OCI-LY7 (cell line): ENCODE results near the gene TCEANC2. TPM values are rescaled to one million over a fixed set of nuclear protein-coding genes. Genes with fewer than 3 reads are reported as not detected.
A peak's percentile ranks its signal among the peaks of the same experiment; 100 is the strongest.
"Not testable (repeated sequence)": the region's sequence is repeated elsewhere in the genome, so short reads cannot be mapped to it uniquely, and the experiment has no call there.

ENCODE experiments used
- Bru-seq: library from RNA; stranded (reverse); fragments of 400-500 nt; gene quantifications from one replicate; lab custom pipeline; 2021; lab: Mats Ljungman, UMichigan
- BruChase-seq, 2 experiments: library from RNA; stranded (reverse); fragments of 400-500 nt; gene quantifications; one replicate each; lab custom pipeline; 2021; lab: Mats Ljungman, UMichigan
- BruUV-seq: library from RNA; stranded (reverse); fragments of 400-500 nt; replicated peaks from 2 replicates; lab custom pipeline; 2021; lab: Mats Ljungman, UMichigan
- CTCF ChIA-PET: fragments of 300-600 bp; sonication (Branson Sonifier 250); formaldehyde crosslinking; loops from one replicate; lab custom pipeline; 2022; ENCODE audit warnings: antibody characterized with exemption; ENCODE audit not compliant: unreplicated experiment; lab: Charles Lee
- POLR2A ChIA-PET: fragments of 300-600 bp; sonication (Branson Sonifier 250); formaldehyde crosslinking; loops from one replicate; lab custom pipeline; 2022; ENCODE audit warnings: antibody characterized with exemption; lab: Charles Lee
- DNase-seq: peaks from one replicate; pipeline ENCODE4 v3.0.0-alpha.2; 2015; ENCODE audit warnings: low spot score
- H2AFZ ChIP-seq: fragments of 200-600 bp; sonication (generic), shearing (Covaris generic); 2 replicates; pipeline ENCODE4 v1.6.1; 2014; ENCODE audit warnings: mild to moderate bottlenecking, antibody characterized with exemption, low read length, moderate library complexity
- H3K27ac ChIP-seq: fragments of 200-600 bp; sonication (generic); 2 replicates; pipeline ENCODE4 v1.5.1; 2014; ENCODE audit warnings: mixed run types, low read depth, mild to moderate bottlenecking, moderate library complexity, low read length, inconsistent platforms; ENCODE audit not compliant: poor library complexity, severe bottlenecking
- H3K36me3 ChIP-seq: fragments of 200-600 bp; sonication (generic); 2 replicates; pipeline ENCODE4 v1.6.1; 2014; ENCODE audit warnings: mild to moderate bottlenecking, antibody characterized with exemption, low read length, moderate library complexity, mixed read lengths; ENCODE audit not compliant: insufficient read depth
- H3K4me1 ChIP-seq: fragments of 200-600 bp; sonication (generic); 2 replicates; pipeline ENCODE4 v1.5.1; 2014; ENCODE audit warnings: mild to moderate bottlenecking, low read length; ENCODE audit not compliant: insufficient read depth, poor library complexity, severe bottlenecking
- H3K4me2 ChIP-seq: fragments of 200-600 bp; sonication (generic); 2 replicates; pipeline ENCODE4 v1.6.1; 2014; ENCODE audit warnings: mild to moderate bottlenecking, low read length
- H3K4me3 ChIP-seq: fragments of 200-600 bp; sonication (generic); 2 replicates; pipeline ENCODE4 v1.5.1; 2014; ENCODE audit warnings: mild to moderate bottlenecking, low read depth, low read length; ENCODE audit not compliant: poor library complexity, severe bottlenecking
- H3K79me2 ChIP-seq: fragments of 200-600 bp; sonication (generic); 2 replicates; pipeline ENCODE4 v1.6.1; 2016; ENCODE audit warnings: low read depth, mild to moderate bottlenecking, low read length, moderate library complexity, mixed read lengths; ENCODE audit not compliant: insufficient read depth
- H3K9me2 ChIP-seq: fragments of 200-600 bp; sonication (generic); 2 replicates; pipeline ENCODE4 v1.6.1; 2016; ENCODE audit warnings: mild to moderate bottlenecking, low read length, mixed read lengths; ENCODE audit not compliant: insufficient read depth
- H3K9me3 ChIP-seq: fragments of 200-600 bp; sonication (generic); 2 replicates; pipeline ENCODE4 v1.6.1; 2014; ENCODE audit warnings: mild to moderate bottlenecking, mixed run types, low read length, mixed read lengths
- H4K20me1 ChIP-seq: fragments of 200-600 bp; sonication (generic); 2 replicates; pipeline ENCODE4 v1.6.1; 2014; ENCODE audit warnings: mild to moderate bottlenecking, antibody characterized with exemption, low read length, moderate library complexity, mixed read lengths; ENCODE audit not compliant: insufficient read depth
- CTCF ChIP-seq: fragments of 200-600 bp; sonication (generic); conservative IDR thresholded peaks from 2 replicates; pipeline ENCODE4 v1.5.1; 2014; ENCODE audit warnings: mild to moderate bottlenecking, antibody characterized with exemption, low read length, moderate library complexity, mixed read lengths
- EZH2phosphoT487 ChIP-seq: fragments of 200-600 bp; sonication (generic); IDR thresholded peaks from 2 replicates; pipeline ENCODE4 v1.6.1; 2018; ENCODE audit warnings: low read depth, borderline replicate concordance, mild to moderate bottlenecking, mixed run types, antibody characterized with exemption, low read length, moderate library complexity, mixed read lengths
- intact Hi-C: fragments of 100-400 bp; cut with micrococcal nuclease; formaldehyde crosslinking; loops from one replicate; pipeline ENCODE4 v1.10.0; 2022; ENCODE audit not compliant: unreplicated experiment
- long read RNA-seq: library from polyadenylated mRNA; stranded (forward); transcript quantifications from one replicate; pipeline ENCODE4 v2.0.0, GENCODE V29; 2022
- total RNA-seq, 2 experiments: library from RNA; depleted of rRNA in 1 of 2; stranded (reverse); fragments of >200 nt in 1 of 2; shearing (Covaris generic) in 1 of 2; gene quantifications; 2 replicates each; pipeline ENCODE4 v1.2.3, GENCODE V29; 2014 to 2022

The TCEANC2 gene
- total RNA-seq (2014; rRNA removed; shearing (Covaris generic)) (4.9 and 5.1 TPM in 2 replicates), total RNA-seq (2022) (9.5 and 10.4 TPM in 2 replicates), Bru-seq, nascent RNA (percentile 58 among the genes with signal in this experiment), BruChase-seq, experiment 1, labeled RNA remaining after a 6-hour chase (percentile 53 among the genes with signal in this experiment), BruChase-seq, experiment 2, labeled RNA remaining after a 2-hour chase (percentile 56 among the genes with signal in this experiment)
- long read RNA-seq, full-length matches to known transcripts: 11 of 17 reads
- long read RNA-seq, partial matches to known transcripts: 1 of 17 reads
- long read RNA-seq, other reads (novel, unspliced or antisense): 5 of 17 reads

GRCh38 chr1:54052934-54053744, at the start of gene TCEANC2, which contains the start of gene TMEM59:
Gene TCEANC2 (plus strand): TSS chr1:54053608. CDS start chr1:54054423, 815 bp downstream.
Gene TMEM59 (minus strand): TSS chr1:54053204. CDS start chr1:54053188, 16 bp downstream.
- H3K4me3 ChIP-seq: peak within 1 kb of the TSS; percentile 99
- CTCF ChIA-PET: interaction anchor here (0.6 to 0.8 kb wide), 2 partner anchors 15 to 62 kb away, joined by 3 read pairs; no protein-coding TSS in a partner anchor
- peak within 1 kb of the TSS; percentile 82 for H2AFZ ChIP-seq
- H3K4me2 ChIP-seq: peak within 1 kb of the TSS; percentile 99
- peaks cover 10% of the 10 kb centered on the region; the same call in 1 of the 2 replicates for H4K20me1 ChIP-seq
- intact Hi-C loops: loop anchor here (1.0 to 5.0 kb wide), 3 partner anchors 149 to 709 kb away; partner anchors contain the start of genes CYB5RL, MRPL37, NDC1 and PARS2
- TF ChIP-seq EZH2phosphoT487 (no peak), CTCF (no peak)
- H3K9me3 ChIP-seq: no peaks in the 10 kb centered on the region
- DNase-seq: peak; percentile 98
- no TSS peak for BruUV-seq
- peak within 1 kb of the TSS; percentile 72 for H3K27ac ChIP-seq
- H3K36me3 ChIP-seq: no peaks in the 10 kb centered on the region
- POLR2A ChIA-PET: interaction anchor here (0.5 to 2.8 kb wide), 8 partner anchors 9 to 279 kb away, joined by 3 to 9 read pairs (median 5); partner anchors contain the start of genes IFT25 and LRRC42
- H3K4me1 ChIP-seq: peaks cover 30% of the 10 kb centered on the region
- peaks cover 45% of the 10 kb centered on the region for H3K79me2 ChIP-seq
- no peaks in the 10 kb centered on the region for H3K9me2 ChIP-seq

DNA sequence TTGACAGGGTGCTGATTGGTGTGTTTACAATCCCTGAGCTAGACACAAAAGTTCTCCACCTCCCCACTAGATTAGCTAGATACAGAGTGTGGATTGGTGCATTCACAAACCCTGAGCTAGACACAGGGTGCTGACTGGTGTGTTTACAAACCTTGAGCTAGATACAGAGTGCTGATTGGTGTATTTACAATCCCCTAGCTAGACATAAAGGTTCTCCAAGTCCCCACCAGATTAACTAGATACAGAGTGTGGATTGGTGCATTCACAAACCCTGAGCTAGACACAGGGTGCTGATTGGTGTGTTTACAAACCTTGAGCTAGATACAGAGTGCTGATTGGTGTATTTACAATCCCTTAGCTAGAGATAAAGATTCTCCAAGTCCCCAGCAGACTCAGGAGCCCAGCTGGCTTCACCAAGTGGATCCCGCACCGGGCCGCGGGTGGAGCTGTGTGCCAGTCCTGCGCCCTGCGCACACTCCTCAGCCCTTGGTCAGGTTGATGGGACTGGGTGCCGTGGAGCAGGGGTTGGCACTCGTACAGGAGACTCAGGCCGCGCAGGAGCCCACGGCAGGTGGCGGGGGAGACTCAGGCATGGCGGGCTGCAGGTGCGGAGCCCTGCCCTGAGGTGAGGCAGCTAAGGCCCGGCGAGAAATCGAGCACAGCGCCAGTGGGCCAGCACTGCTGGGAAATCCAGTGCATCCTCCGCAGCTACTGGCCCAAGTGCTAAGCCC, 49.5 kb upstream of the TCEANC2 start:
- DNase-seq, H3K27ac ChIP-seq, H3K4me2 ChIP-seq, BruUV-seq, H4K20me1 ChIP-seq, H3K4me1 ChIP-seq, intact Hi-C loops, H3K9me2 ChIP-seq, H3K9me3 ChIP-seq, CTCF ChIA-PET, H3K79me2 ChIP-seq, H3K4me3 ChIP-seq, H2AFZ ChIP-seq, H3K36me3 ChIP-seq: not testable (repeated sequence)
- POLR2A ChIA-PET: interaction anchor here (1.3 kb wide), 1 partner anchor 11 kb away, joined by 4 read pairs; no protein-coding TSS in a partner anchor
